ENCODE results near the gene VPS11. TPM values are rescaled to one million over a fixed set of nuclear protein-coding genes. Genes with fewer than 3 reads are reported as not detected.
A peak's percentile ranks its signal among the peaks of the same experiment; 100 is the strongest.

Gene VPS11
- total RNA-seq, 1 experiment from 2014 or later = 20.2 TPM

GRCh38 chr11:119054418-119054817 lies 13.2 kb upstream of the VPS11 start:
- ChIA-PET CTCF (interaction anchor here (1.1 to 1.6 kb wide), 2 partner anchors 115 to 124 kb away, joined by 3 read pairs; no protein-coding TSS in a partner anchor), POLR2A (interaction anchor here (0.5 kb wide), 1 partner anchor 312 kb away, joined by 3 read pairs; no protein-coding TSS in a partner anchor)
- H3K27ac Mint-ChIP-seq = no peak overlapping the region
- peak overlapping the region; percentile 39; the same call in 1 of the 2 replicates for H3K4me3 Mint-ChIP-seq
- peaks cover 17% of the 10 kb centered on the region for H3K4me1 Mint-ChIP-seq
- no peaks in the 10 kb centered on the region for H3K27me3 Mint-ChIP-seq (ENCODE audit: low read depth)
- no peak for TF ChIP-seq ZNF232 (CRISPR knock-in tag; IDR thresholded peaks at IDR 0.05)
- no peak for TF ChIP-seq ZNF396 (CRISPR knock-in tag; IDR thresholded peaks at IDR 0.05; ENCODE audit: borderline replicate concordance)
- TF ChIP-seq IRF2 (CRISPR knock-in tag; IDR thresholded peaks at IDR 0.05; ENCODE audit: borderline replicate concordance, low read depth) = no peak
- TF ChIP-seq GTF2I (CRISPR knock-in tag; conservative IDR thresholded peaks at IDR 0.05) = no peak
- TF ChIP-seq MAX (CRISPR knock-in tag; IDR thresholded peaks at IDR 0.05) = no peak
- no peak for TF ChIP-seq ZNF219 (CRISPR knock-in tag; IDR thresholded peaks at IDR 0.05; ENCODE audit: borderline replicate concordance)
- no peak for TF ChIP-seq PRDM15 (CRISPR knock-in tag; IDR thresholded peaks at IDR 0.05)
- TF ChIP-seq SOX15 (CRISPR knock-in tag; IDR thresholded peaks at IDR 0.05) = no peak
- no peaks in the 10 kb centered on the region for H3K9me3 Mint-ChIP-seq
- DNase-seq (ENCODE audit: low spot score) = no peak
- peaks cover 60% of the 10 kb centered on the region for H3K36me3 Mint-ChIP-seq
- ATAC-seq = no peak

GRCh38 chr11:119055901-119056300 lies 11.7 kb upstream of the VPS11 start:
- DNase-seq (ENCODE audit: low spot score) (no peak), ATAC-seq (no peak)
- Mint-ChIP-seq H3K9me3 (no peaks in the 10 kb centered on the region), H3K36me3 (peaks cover 51% of the 10 kb centered on the region), H3K4me1 (peaks cover 17% of the 10 kb centered on the region), H3K27ac (peak overlapping the region; percentile 88), H3K27me3 (ENCODE audit: low read depth) (no peaks in the 10 kb centered on the region), H3K4me3 (peak overlapping the region; percentile 89)
- ChIA-PET POLR2A (interaction anchor here (0.9 to 2.6 kb wide), 5 partner anchors 9 to 145 kb away, joined by 3 to 20 read pairs (median 5); partner anchors contain the start of genes HMBS, NLRX1 and VPS11), CTCF (interaction anchor here (0.7 to 3.0 kb wide), 8 partner anchors 11 to 265 kb away, joined by 3 to 14 read pairs (median 3); partner anchors contain the start of genes CBL, CENATAC and VPS11)
- TF ChIP-seq PREB (CRISPR knock-in tag; IDR thresholded peaks at IDR 0.05; ENCODE audit: borderline replicate concordance) (no peak), ZNF138 (CRISPR knock-in tag; conservative IDR thresholded peaks at IDR 0.05) (no peak), ZNF263 (CRISPR knock-in tag; IDR thresholded peaks at IDR 0.05; ENCODE audit: low read depth) (no peak), USF2 (CRISPR knock-in tag; IDR thresholded peaks at IDR 0.05) (no peak), NFE2L1 (CRISPR knock-in tag; IDR thresholded peaks at IDR 0.05) (no peak), NR3C1 (CRISPR knock-in tag; conservative IDR thresholded peaks at IDR 0.05; ENCODE audit: low read depth) (no peak), ZNF232 (CRISPR knock-in tag; IDR thresholded peaks at IDR 0.05) (no peak), FOXK1 (CRISPR knock-in tag; IDR thresholded peaks at IDR 0.05) (no peak), ZNF396 (CRISPR knock-in tag; IDR thresholded peaks at IDR 0.05; ENCODE audit: borderline replicate concordance) (no peak), SMAD3 (CRISPR knock-in tag; IDR thresholded peaks at IDR 0.05; ENCODE audit: borderline replicate concordance) (no peak), NFATC4 (CRISPR knock-in tag; IDR thresholded peaks at IDR 0.05) (no peak), IRF2 (CRISPR knock-in tag; IDR thresholded peaks at IDR 0.05; ENCODE audit: borderline replicate concordance, low read depth) (no peak), ARID4B (CRISPR knock-in tag; IDR thresholded peaks at IDR 0.05; ENCODE audit: borderline replicate concordance) (no peak)

Data from WTC11 (cell line).